ENCODE measurements around the gene EMX2. TPM values are rescaled to one million over a fixed set of nuclear protein-coding genes. Genes with fewer than 3 reads are reported as not detected.

The EMX2 gene
- total and polyA plus RNA-seq, 2 donors (not counting 3 experiments of a cell fraction or from before 2014, with no cell fraction given), result not detected

DNA sequence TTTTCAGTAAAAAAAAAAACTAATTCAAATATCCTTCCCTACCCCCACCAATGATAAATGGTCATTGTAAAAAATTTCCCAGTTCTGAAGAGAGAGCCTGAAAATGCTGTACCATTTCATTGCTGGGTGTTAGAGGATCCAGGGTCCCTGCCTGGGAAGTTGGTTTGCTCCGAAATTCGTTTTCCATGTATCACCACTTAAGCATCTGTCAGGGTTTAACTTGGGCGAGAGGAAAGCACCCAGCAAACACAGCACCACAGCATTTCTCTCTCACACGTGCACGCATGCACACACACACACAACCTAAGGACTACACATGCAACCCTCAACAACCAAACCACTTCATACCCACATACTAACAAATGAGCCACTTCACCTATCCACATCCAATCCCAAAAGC is 42.1 kb upstream of the EMX2 start:
- Histone ChIP-seq H3K9me3 (replicated peaks; ENCODE audit: control insufficient read depth, insufficient read depth, low read length) (no peaks in the 10 kb centered on the region), H3K9ac (replicated peaks; ENCODE audit: extremely low read depth, insufficient read depth, low read length) (no peak overlapping the region), H3K36me3 (ENCODE audit: control insufficient read depth in 2 of 2, extremely low read depth in 1 of 2, insufficient read depth in 2 of 2, low read length in 2 of 2) (no peaks in the 10 kb centered on the region), H4K20me1 (replicated peaks; ENCODE audit: control insufficient read depth, extremely low read depth, insufficient read depth, low read length) (no peaks in the 10 kb centered on the region), H3K4me3 (replicated peaks in 1 of 3; ENCODE audit: insufficient read depth in 1 of 3, low read depth in 1 of 3, low read length in 3 of 3) (no peak overlapping the region), H3K9me1 (replicated peaks; ENCODE audit: control insufficient read depth, extremely low read depth, insufficient read depth, low read length) (no peaks in the 10 kb centered on the region), H3K4me1 (ENCODE audit: control insufficient read depth, extremely low read depth, insufficient read depth, low read length) (no peaks in the 10 kb centered on the region), H2AFZ (ENCODE audit: low read depth, low read length) (no peak overlapping the region), H3K27ac (ENCODE audit: insufficient read depth, low read depth, low read length) (no peak overlapping the region), H3K27me3 (ENCODE audit: control insufficient read depth in 2 of 2, insufficient read depth in 2 of 2, low read length in 2 of 2) (peaks cover 0 to 4% of the 10 kb centered on the region in 2 experiments), H3K4me2 (ENCODE audit: insufficient read depth, low read length) (no peak overlapping the region), H3K79me2 (ENCODE audit: control insufficient read depth, insufficient read depth, low read length) (no peaks in the 10 kb centered on the region)
- FAIRE-seq, result no peak
- BruUV-seq (replicated peaks), result no TSS peak
- dilution Hi-C loops (cut with MboI; ENCODE audit: extremely low pct_ligation_motif_present, low sequenced_read_pairs), result no loop called here
- DNase-seq (ENCODE audit: low read depth, low spot score), result no peak
- intact Hi-C loops (cut with micrococcal nuclease), result no loop called here
- ChIA-PET CTCF (interaction anchor here (0.8 to 7.0 kb wide), 3 partner anchors 58 to 958 kb away, joined by 3 to 122 read pairs (median 4); no protein-coding TSS in a partner anchor), POLR2A (no interaction called here)
- TF ChIP-seq, protein P1, sequence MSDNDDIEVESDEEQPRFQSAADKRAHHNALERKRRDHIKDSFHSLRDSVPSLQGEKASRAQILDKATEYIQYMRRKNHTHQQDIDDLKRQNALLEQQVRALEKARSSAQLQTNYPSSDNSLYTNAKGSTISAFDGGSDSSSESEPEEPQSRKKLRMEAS (IDR thresholded peaks at IDR 0.05; ENCODE audit: insufficient read depth, insufficient read length), result no peak
- TF ChIP-seq POLR2A (IDR thresholded peaks at IDR 0.05; ENCODE audit: low read depth, low read length), result no peak
- no peak for TF ChIP-seq FOS (IDR thresholded peaks at IDR 0.05; ENCODE audit: borderline replicate concordance, insufficient read depth, low read length)
- TF ChIP-seq, protein P2, sequence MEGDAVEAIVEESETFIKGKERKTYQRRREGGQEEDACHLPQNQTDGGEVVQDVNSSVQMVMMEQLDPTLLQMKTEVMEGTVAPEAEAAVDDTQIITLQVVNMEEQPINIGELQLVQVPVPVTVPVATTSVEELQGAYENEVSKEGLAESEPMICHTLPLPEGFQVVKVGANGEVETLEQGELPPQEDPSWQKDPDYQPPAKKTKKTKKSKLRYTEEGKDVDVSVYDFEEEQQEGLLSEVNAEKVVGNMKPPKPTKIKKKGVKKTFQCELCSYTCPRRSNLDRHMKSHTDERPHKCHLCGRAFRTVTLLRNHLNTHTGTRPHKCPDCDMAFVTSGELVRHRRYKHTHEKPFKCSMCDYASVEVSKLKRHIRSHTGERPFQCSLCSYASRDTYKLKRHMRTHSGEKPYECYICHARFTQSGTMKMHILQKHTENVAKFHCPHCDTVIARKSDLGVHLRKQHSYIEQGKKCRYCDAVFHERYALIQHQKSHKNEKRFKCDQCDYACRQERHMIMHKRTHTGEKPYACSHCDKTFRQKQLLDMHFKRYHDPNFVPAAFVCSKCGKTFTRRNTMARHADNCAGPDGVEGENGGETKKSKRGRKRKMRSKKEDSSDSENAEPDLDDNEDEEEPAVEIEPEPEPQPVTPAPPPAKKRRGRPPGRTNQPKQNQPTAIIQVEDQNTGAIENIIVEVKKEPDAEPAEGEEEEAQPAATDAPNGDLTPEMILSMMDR (IDR thresholded peaks at IDR 0.05; ENCODE audit: extremely low read depth in 1 of 2, insufficient read depth in 1 of 2, low read depth in 1 of 2, low read length in 2 of 2), result no peak
- TF ChIP-seq JUN (IDR thresholded peaks at IDR 0.05; ENCODE audit: borderline replicate concordance, insufficient read depth, insufficient read length, low read depth), result no peak
- no peak for TF ChIP-seq MYC (IDR thresholded peaks at IDR 0.05; ENCODE audit: low read depth, low read length)
- TF ChIP-seq GATA2 (IDR thresholded peaks at IDR 0.05; ENCODE audit: insufficient read depth, insufficient read length, low read depth, low read length), result no peak
- no peak for TF ChIP-seq POLR2AphosphoS5 (IDR thresholded peaks at IDR 0.05; ENCODE audit: insufficient read depth, low read depth, low read length)
- no peak for TF ChIP-seq EZH2 (IDR thresholded peaks at IDR 0.05; ENCODE audit: borderline replicate concordance, low read depth, low read length, severe bottlenecking)
